SK-N-SH treated with all-trans-retinoic acid at 6 μM for 48 hours (cell line): ENCODE data around the gene ITGB4.

Source experiments
- ARNTL ChIP-seq: fragments of 450-650 bp; formaldehyde crosslinking; IDR thresholded peaks from 2 replicates; pipeline ENCODE4 v1.5.0; 2020; ENCODE audit warnings: low read depth, mild to moderate bottlenecking, moderate library complexity, borderline replicate concordance
- BACH2 ChIP-seq: fragments of 250-450 bp; sonication (Bioruptor Pico); IDR thresholded peaks from 2 replicates; pipeline ENCODE4 v1.9.0; 2021; ENCODE audit warnings: mild to moderate bottlenecking, borderline replicate concordance
- ESRRG ChIP-seq: fragments of 250-450 bp; sonication (Bioruptor Pico); IDR thresholded peaks from 2 replicates; pipeline ENCODE4 v1.6.1; 2021; ENCODE audit warnings: mild to moderate bottlenecking
- OSR1 ChIP-seq: fragments of 250-450 bp; sonication (Bioruptor Pico); IDR thresholded peaks from 2 replicates; pipeline ENCODE4 v1.8.0; 2022; ENCODE audit warnings: moderate library complexity, mild to moderate bottlenecking, inconsistent platforms
- PPARA ChIP-seq: fragments of 250-450 bp; sonication (Bioruptor Pico); IDR thresholded peaks from 2 replicates; pipeline ENCODE4 v1.5.0; 2020; ENCODE audit warnings: mild to moderate bottlenecking, borderline replicate concordance
- RARB ChIP-seq: fragments of 250-450 bp; sonication (Bioruptor Pico); IDR thresholded peaks from 2 replicates; pipeline ENCODE4 v1.8.0; 2021; ENCODE audit warnings: mild to moderate bottlenecking, moderate library complexity
- SNAI2 ChIP-seq: fragments of 250-450 bp; sonication (Bioruptor Pico); IDR thresholded peaks from 2 replicates; pipeline ENCODE4 v1.5.0; 2020; ENCODE audit warnings: mild to moderate bottlenecking, moderate library complexity
- ZC3H10 ChIP-seq: fragments of 250-450 bp; sonication (Bioruptor Pico); IDR thresholded peaks from 2 replicates; pipeline ENCODE4 v1.5.1; 2021; ENCODE audit warnings: mild to moderate bottlenecking, moderate library complexity
- ZNF8 ChIP-seq: fragments of 450-650 bp; formaldehyde crosslinking; IDR thresholded peaks from 2 replicates; pipeline ENCODE4 v1.5.0; 2020; ENCODE audit warnings: mild to moderate bottlenecking, moderate library complexity
- TF ChIP-seq, protein P1 (sequence below): fragments of 250-450 bp; sonication (Bioruptor Pico); IDR thresholded peaks from 2 replicates; pipeline ENCODE4 v1.8.0; 2020; ENCODE audit warnings: mild to moderate bottlenecking, moderate library complexity, borderline replicate concordance

DNA sequence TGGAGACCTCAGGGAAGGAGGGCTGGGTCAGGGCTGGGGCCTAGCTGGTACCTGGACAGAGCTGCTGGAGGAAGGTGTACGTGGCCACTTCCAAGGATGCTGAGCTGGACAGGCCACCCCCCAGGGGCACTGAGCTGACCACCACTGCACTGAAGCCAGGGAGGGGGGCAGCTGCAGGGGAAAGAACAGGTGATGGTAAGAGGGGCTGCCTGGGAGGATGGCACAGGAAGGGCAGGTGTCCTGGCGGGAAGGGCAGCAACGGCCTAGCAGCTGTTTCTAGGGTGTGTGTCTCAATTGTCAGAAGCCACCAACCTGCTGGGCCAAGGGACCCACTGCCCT lies 42.0 kb downstream of the ITGB4 start:
- TF ChIP-seq ARNTL (CRISPR knock-in tag): no peak
- TF ChIP-seq, protein P1, sequence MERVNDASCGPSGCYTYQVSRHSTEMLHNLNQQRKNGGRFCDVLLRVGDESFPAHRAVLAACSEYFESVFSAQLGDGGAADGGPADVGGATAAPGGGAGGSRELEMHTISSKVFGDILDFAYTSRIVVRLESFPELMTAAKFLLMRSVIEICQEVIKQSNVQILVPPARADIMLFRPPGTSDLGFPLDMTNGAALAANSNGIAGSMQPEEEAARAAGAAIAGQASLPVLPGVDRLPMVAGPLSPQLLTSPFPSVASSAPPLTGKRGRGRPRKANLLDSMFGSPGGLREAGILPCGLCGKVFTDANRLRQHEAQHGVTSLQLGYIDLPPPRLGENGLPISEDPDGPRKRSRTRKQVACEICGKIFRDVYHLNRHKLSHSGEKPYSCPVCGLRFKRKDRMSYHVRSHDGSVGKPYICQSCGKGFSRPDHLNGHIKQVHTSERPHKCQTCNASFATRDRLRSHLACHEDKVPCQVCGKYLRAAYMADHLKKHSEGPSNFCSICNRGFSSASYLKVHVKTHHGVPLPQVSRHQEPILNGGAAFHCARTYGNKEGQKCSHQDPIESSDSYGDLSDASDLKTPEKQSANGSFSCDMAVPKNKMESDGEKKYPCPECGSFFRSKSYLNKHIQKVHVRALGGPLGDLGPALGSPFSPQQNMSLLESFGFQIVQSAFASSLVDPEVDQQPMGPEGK (CRISPR knock-in tag): no peak
- TF ChIP-seq BACH2 (CRISPR knock-in tag): no peak
- TF ChIP-seq ESRRG (CRISPR knock-in tag): no peak
- no peak for TF ChIP-seq RARB (CRISPR knock-in tag)
- TF ChIP-seq OSR1 (CRISPR knock-in tag): no peak
- TF ChIP-seq ZC3H10 (CRISPR knock-in tag): no peak
- TF ChIP-seq PPARA (CRISPR knock-in tag): no peak
- no peak for TF ChIP-seq ZNF8
- TF ChIP-seq SNAI2 (CRISPR knock-in tag): no peak
